ENCODE measurements around the gene XRCC2. TPM values are rescaled to one million over a fixed set of nuclear protein-coding genes. Genes with fewer than 3 reads are reported as not detected.

Gene XRCC2
- total RNA-seq, 4 donors from 2014 or later, result 0.64 to 2.6 (median 1.1) TPM

GRCh38 chr7:152619027-152619739, 56.8 kb downstream of the XRCC2 start:
- Histone ChIP-seq H3K4me3 (no peak overlapping the region), H3K36me3 (no peaks in the 10 kb centered on the region), H3K9me3 (no peaks in the 10 kb centered on the region), H3K27ac (no peak overlapping the region), H3K27me3 (no peaks in the 10 kb centered on the region), H3K4me1 (peaks cover 6% of the 10 kb centered on the region)
- DNase-seq (ENCODE audit: low spot score in 2 of 2), result no peak
- WGBS, result 97% methylated on average over 11 of the region's 11 CpGs
- TF ChIP-seq, protein P1, sequence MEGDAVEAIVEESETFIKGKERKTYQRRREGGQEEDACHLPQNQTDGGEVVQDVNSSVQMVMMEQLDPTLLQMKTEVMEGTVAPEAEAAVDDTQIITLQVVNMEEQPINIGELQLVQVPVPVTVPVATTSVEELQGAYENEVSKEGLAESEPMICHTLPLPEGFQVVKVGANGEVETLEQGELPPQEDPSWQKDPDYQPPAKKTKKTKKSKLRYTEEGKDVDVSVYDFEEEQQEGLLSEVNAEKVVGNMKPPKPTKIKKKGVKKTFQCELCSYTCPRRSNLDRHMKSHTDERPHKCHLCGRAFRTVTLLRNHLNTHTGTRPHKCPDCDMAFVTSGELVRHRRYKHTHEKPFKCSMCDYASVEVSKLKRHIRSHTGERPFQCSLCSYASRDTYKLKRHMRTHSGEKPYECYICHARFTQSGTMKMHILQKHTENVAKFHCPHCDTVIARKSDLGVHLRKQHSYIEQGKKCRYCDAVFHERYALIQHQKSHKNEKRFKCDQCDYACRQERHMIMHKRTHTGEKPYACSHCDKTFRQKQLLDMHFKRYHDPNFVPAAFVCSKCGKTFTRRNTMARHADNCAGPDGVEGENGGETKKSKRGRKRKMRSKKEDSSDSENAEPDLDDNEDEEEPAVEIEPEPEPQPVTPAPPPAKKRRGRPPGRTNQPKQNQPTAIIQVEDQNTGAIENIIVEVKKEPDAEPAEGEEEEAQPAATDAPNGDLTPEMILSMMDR (IDR thresholded peaks at IDR 0.05), result no peak
- TF ChIP-seq POLR2A (IDR thresholded peaks at IDR 0.05), result no peak
- no peak for TF ChIP-seq EP300 (IDR thresholded peaks at IDR 0.05)
- TF ChIP-seq POLR2AphosphoS5 (IDR thresholded peaks at IDR 0.05), result no peak

GRCh38 chr7:152618427-152618826, 57.5 kb downstream of the XRCC2 start:
- TF ChIP-seq POLR2AphosphoS5 (IDR thresholded peaks at IDR 0.05) (no peak), POLR2A (IDR thresholded peaks at IDR 0.05) (no peak)
- TF ChIP-seq, protein P1 (IDR thresholded peaks at IDR 0.05), result no peak
- H3K27me3 ChIP-seq, result no peaks in the 10 kb centered on the region
- WGBS, result 97% methylated on average over 5 of the region's 5 CpGs

DNA sequence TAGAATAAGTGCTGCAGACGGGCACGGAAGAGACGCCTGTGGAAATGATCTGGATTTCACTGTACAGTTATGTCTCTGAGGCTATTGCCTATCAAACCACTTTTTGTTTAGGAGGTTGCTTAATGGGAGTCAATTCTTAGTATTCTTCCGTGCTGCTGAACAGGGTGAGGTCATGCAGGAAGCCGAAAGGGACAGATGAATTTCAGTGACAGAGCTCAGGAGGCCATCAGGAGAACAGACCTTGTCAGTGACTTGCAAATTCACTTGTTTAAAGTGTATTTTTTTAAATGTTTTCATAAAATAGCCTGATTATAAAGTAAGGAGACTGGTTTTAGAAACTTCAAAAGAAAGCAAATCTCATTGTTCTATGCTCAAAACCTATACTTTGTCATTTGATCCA, 58.9 kb downstream of the XRCC2 start:
- Histone ChIP-seq H3K36me3 (no peaks in the 10 kb centered on the region), H3K4me3 (no peak overlapping the region), H3K27me3 (no peaks in the 10 kb centered on the region), H3K4me1 (peaks cover 6% of the 10 kb centered on the region), H3K9me3 (no peaks in the 10 kb centered on the region), H3K27ac (no peak overlapping the region)
- no peak for DNase-seq (ENCODE audit: low spot score in 2 of 2)
- TF ChIP-seq POLR2AphosphoS5 (IDR thresholded peaks at IDR 0.05), result no peak
- TF ChIP-seq, protein P1 (IDR thresholded peaks at IDR 0.05), result no peak
- TF ChIP-seq POLR2A (IDR thresholded peaks at IDR 0.05), result no peak
- TF ChIP-seq EP300 (IDR thresholded peaks at IDR 0.05), result no peak
- WGBS, result 67% methylated on average over 5 of the region's 5 CpGs

More at GRCh38 chr7:152618427-152618826, 57.5 kb downstream of the XRCC2 start:
- Histone ChIP-seq H3K27ac (no peak overlapping the region), H3K4me3 (no peak overlapping the region), H3K4me1 (peaks cover 6% of the 10 kb centered on the region), H3K9me3 (no peaks in the 10 kb centered on the region), H3K36me3 (no peaks in the 10 kb centered on the region)
- DNase-seq (ENCODE audit: low spot score in 2 of 2), result no peak

- Histone ChIP-seq H3K27ac (no peak overlapping the region), H3K27me3 (no peaks in the 10 kb centered on the region), H3K4me1 (peaks cover 6% of the 10 kb centered on the region), H3K4me3 (no peak overlapping the region), H3K36me3 (no peaks in the 10 kb centered on the region), H3K9me3 (no peaks in the 10 kb centered on the region)
- no peak for DNase-seq (ENCODE audit: low spot score in 2 of 2)
- TF ChIP-seq, protein P1 (IDR thresholded peaks at IDR 0.05), result no peak
- TF ChIP-seq POLR2AphosphoS5 (IDR thresholded peaks at IDR 0.05) (no peak), EP300 (IDR thresholded peaks at IDR 0.05) (no peak), POLR2A (IDR thresholded peaks at IDR 0.05) (no peak)
- whole genome bisulfite sequencing, result 16% methylated on average over 10 of the region's 13 CpGs
These were observed 60.8 kb downstream of the XRCC2 start for GRCh38 chr7:152615031-152615741.

DNA sequence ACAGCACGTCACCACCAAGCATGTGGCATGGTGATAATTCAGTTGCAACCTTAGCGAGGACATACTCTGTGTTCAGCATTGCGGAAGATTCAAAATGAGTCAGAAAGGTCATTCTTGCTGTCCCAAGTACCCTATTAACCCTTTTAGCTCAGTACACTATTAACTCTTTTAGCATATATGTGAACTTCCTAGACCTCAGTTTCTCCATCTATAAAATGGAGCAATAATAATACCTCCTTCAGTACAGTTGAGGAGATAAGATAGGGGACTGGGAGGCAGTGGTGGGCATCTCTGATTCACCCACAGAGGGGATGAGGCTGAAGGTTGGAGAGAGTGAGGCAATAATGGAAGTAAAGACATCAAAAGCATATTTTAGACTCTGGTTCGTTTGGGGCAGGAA, 67.3 kb downstream of the XRCC2 start:
- H3K27ac ChIP-seq, result no peak overlapping the region
- no peaks in the 10 kb centered on the region for H3K36me3 ChIP-seq
- no peak for TF ChIP-seq EP300 (IDR thresholded peaks at IDR 0.05)
- no peak for TF ChIP-seq POLR2AphosphoS5 (IDR thresholded peaks at IDR 0.05)
- TF ChIP-seq POLR2A (IDR thresholded peaks at IDR 0.05), result no peak
- TF ChIP-seq, protein P1 (IDR thresholded peaks at IDR 0.05), result no peak
- H3K9me3 ChIP-seq, result no peaks in the 10 kb centered on the region
- WGBS, result 77% methylated on average over 4 of the region's 4 CpGs
- H3K27me3 ChIP-seq, result no peaks in the 10 kb centered on the region
- no peaks in the 10 kb centered on the region for H3K4me1 ChIP-seq
- DNase-seq (ENCODE audit: low spot score in 2 of 2), result no peak
- H3K4me3 ChIP-seq, result no peak overlapping the region
